SKM-1 treated with dmso at 0.1 percent for 144 hours (cell line): Measurements from ENCODE around the gene LCN2.

Source experiments
- DNase-seq: peaks from one replicate; lab custom pipeline; 2025; ENCODE audit not compliant: unreplicated experiment; lab: John Stamatoyannopoulos, UW

The LCN2 gene

DNA sequence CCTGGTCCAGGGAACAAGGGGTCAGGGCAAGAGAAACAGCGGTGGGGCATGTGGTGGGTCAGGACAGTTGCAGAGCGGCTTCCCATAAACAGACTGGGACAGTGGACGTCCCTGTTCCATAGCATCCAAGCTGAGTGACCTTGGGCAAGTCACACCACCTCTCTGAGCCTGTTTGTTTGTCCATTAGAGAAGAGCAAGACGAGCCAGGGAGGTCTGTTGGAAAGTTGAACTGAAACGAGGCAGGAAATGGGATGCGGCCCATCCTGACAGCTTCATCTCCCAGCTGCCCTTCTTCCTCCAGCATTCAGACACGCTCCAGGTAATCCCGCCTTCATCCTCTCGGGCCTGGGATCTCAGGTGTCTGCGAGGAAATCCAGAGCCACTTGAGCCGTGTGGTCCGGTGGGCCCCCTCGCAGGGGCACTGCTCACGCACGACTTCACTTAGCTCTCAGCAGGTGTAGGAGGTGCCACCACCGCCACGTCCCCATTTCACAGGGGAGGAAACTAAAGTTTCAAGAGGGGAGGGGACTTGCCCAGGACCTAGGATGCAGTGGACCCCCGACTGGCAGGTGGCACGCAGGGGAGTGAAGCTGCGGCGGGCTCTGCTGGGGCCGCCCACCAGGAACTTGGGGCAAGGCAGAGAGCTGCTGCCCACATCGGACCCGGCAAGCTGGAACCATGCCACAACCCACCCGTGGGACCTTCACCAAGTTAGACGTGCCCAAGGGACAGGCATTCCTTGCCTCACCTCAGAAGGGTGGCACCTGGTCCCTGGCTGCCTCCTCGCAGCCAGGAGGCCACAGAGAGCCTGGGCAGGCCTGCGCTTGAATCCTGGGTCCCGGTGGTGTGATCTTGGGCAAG, 34.7 kb upstream of the LCN2 start:
- DNase-seq: no peak

GRCh38 chr9:128115187-128116103, 33.8 kb upstream of the LCN2 start:
- no peak for DNase-seq

DNA sequence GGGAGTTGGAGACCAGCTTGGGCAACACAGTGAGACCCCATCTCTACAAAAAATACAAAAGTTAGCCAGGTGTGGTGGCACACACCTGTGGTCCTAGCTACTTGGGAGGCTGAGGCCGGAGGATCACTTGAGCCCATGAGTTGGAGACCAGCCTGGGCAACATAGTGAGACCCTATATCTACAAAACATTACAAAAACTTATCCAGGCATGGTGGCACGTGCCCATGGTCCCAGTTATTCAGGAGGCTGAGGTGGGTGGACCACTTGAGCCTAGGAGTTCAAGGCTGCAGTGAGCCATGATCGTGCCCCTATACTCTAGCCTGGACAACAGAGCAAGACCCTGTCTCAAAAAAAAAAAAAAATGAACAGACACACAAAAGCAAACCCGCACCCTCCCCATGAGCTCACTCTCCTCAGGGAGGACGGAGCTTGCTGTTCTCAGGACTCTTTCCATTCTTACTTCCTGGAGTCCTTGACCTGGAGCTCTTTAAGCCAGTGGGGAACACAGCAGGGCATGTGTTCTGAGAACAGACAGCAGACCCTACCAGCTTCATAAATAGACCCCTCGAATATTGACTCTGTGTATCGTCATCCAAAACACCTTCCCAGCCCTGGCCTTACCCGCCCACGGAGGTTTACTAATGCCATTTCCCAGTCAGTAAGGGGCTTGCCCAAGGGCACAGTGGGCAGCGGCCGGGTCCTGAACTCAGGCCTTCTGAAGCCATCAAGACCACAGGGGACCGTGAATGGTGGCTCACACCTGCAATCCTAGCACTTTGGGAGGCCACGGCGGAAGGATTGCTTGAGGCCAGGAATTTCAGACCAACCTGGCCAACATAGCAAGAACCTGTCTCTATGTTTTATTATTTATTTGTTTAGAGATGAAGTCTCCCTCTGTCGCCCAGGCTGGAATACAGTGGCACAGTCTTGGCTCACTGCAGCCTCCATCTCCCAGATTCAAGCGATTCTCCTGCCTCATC, 32.9 kb upstream of the LCN2 start:
- DNase-seq: no peak

GRCh38 chr9:128117613-128118471, 31.4 kb upstream of the LCN2 start:
- DNase-seq: peak; percentile 82

- no peak for DNase-seq
Measured at GRCh38 chr9:128118472-128118857, 30.8 kb upstream of the LCN2 start.

- DNase-seq: no peak
Measured at GRCh38 chr9:128118971-128119665, 30.1 kb upstream of the LCN2 start.

DNA sequence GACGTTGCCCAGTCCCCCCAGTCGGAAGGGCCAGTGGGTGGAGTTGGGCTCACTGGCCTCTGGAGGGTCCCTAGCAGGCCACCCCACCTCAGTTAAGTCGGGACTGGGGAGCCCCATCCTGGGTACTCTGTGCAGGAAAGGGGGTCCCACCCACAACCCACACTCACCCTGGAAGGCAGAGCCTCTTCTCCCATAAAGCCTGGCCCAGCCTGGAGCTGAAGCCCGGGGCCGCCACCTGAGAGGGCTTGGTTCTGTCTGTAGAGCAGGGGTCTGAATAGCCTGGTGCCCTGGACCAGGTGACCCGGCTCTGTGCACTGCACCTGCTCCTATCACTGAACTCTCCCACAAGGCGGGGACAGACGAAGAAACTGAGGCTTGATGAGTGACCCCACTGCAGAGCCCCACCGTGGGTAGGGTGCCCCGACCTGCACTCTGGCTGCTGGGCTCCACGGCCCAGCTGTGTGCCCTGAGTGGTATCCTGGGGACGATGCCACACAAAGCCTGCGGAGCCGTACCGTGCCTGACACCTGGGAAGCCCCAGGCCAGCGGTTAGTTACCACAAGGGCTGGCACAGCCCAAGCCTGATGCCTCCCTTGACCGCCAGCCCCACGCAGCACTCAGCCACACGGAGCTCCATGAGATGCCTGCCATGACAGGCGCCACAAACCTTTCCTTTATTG, 29.1 kb upstream of the LCN2 start:
- DNase-seq: no peak

GRCh38 chr9:128120741-128121465, 28.4 kb upstream of the LCN2 start:
- DNase-seq: no peak

GRCh38 chr9:128121466-128121810, 27.8 kb upstream of the LCN2 start:
- no peak for DNase-seq

GRCh38 chr9:128121924-128122808, 27.1 kb upstream of the LCN2 start:
- no peak for DNase-seq

DNA sequence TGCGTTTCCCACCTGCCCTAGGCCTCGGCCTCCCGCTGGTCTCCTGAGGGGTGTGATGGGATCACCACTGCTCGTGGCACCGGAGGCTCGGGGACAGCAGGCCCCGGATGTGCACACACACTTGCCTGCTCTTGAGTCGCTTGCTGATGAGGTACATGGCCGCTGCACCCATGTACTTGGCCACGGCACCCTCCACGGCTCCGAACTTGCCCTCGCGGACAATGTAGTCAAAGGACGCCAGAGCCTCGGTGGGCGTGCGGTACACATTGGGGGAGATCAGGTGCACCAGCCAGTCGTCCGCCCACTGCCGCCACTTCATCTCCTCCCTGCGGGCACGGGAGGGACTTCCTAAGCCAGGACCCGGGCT, 26.5 kb upstream of the LCN2 start:
- DNase-seq: no peak

- no peak for DNase-seq
Measured at GRCh38 chr9:128123451-128124080, 25.7 kb upstream of the LCN2 start.

GRCh38 chr9:128124451-128124850, 24.8 kb upstream of the LCN2 start:
- DNase-seq: no peak

DNA sequence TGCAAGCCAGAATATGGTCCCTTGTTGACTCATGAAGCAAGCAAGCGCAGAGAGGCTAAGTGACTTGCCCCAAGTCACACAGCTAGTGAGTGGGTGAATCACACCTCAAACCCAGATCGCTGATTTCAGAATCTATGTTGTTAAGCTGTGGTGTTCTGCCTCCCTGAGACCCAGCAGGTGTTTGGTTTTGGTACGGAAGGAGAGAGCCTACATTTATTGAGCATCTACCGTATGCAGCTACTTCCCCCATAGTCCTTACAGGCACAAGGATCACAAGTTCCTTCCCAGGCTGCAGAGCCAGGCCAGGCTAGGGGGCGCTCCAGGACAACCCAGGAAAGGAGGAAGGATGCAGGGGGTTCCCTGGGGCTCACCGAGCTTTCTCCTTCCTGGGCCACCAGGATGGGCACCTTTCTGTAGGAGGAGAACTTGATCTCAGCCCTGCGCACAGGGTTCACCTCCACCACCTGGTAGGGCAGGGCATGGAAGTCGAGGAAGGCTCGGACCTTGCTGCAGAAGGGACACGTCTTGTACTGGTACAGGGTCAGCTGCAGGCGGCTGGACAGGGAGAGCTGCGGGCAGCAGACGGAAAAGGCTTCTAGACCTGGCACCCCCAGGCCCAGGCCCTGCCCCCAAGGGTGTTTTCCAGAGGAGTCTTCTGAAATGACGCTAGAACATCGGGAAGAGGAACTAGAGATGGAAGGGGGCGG, 24.2 kb upstream of the LCN2 start:
- peak; percentile 55 for DNase-seq

DNA sequence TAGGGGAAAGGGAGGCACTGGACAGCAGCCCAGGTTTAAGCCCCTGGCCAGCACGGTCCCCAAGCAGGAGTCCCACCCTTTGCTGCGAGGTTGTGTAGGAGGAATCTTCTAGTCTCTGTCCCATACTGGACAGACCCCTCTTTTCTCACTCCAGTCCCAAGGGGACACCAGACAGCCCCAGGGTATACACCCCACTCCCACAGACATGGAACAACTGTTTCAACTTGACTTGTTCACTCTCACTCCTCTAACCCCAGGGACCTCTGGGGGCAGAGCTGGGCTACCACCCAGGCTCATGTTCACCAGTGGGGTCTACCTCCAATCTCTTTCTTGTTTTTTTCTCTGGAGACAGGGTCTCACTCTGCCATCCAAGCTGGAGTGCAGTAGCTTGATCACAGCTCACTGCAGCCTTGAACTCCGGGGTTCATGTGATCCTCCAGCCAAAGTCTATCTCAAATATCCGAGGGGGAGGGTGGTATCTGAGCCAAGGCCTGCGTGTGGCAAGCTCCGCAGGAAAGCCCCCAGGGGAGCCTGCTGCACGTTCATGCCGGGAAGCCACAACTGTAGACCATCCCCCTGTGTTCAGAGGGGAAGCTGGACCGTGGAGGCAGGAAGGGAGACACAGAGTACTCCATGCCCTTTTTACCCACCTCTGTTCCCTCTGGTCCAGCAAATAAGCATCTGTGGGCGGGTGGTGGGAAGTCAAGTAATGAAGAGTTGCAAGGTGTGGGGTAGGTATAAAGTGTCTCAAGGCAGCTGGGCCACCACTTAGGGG, 23.5 kb upstream of the LCN2 start:
- DNase-seq: no peak
